Sciatic nerve (tissue), 2 donors: ENCODE data around the gene SRGAP2B. TPM values are rescaled to one million over a fixed set of nuclear protein-coding genes. Genes with fewer than 3 reads are reported as not detected.
A peak's percentile ranks its signal among the peaks of the same experiment; 100 is the strongest.
"Not testable (repeated sequence)": the region's sequence is repeated elsewhere in the genome, so short reads cannot be mapped to it uniquely, and the experiment has no call there.

Experiments used
- ATAC-seq: fragments of 200-7000 bp; cut with Tn5 transposase; one replicate; pipeline ENCODE4 v1.9.1; 2020; ENCODE audit warnings: mild to moderate bottlenecking, moderate library complexity
- DNase-seq: peaks from one replicate; pipeline ENCODE4 v3.0.0-alpha.2; 2020; ENCODE audit warnings: low spot score
- intact Hi-C: fragments of 100-400 bp; cut with DNase I; formaldehyde crosslinking; loops from one replicate; pipeline ENCODE4 v1.14.2; 2022
- total RNA-seq: library from RNA; stranded (reverse); fragmentation: NEBNext Ultra II Directional; extraction: Animal tissue kit (Norgen Biotek cat#: 25700); gene quantifications from one replicate; pipeline ENCODE4 v1.2.1, GENCODE V29; 2021
- donor health status: DM: no; HTN: no; CAD: no.
- donor health status: DM: no; HTN: no; CAD: no.

SRGAP2B gene
- total RNA-seq, 1 donor from 2014 or later: 89.4 TPM

DNA sequence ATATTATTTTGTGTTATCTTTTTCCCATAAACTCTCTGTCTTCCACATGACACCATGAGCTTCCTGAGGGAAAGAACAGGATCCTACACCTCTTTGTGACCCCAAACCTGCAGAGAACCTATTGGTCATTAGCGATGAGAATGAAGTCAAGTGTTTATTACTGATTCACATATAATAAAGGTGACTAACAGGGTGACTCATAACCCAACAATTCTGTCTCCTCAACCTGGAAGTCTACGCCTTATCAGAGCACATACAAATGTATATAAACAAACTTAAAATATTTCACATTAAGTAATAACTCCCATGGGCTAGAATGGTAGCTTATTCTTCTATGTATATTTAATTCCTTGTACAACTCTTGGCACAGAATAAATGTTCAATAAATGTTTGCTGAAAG, 117.3 kb downstream of the SRGAP2B start:
- DNase-seq, ATAC-seq, intact Hi-C loops: not testable (repeated sequence)

DNA sequence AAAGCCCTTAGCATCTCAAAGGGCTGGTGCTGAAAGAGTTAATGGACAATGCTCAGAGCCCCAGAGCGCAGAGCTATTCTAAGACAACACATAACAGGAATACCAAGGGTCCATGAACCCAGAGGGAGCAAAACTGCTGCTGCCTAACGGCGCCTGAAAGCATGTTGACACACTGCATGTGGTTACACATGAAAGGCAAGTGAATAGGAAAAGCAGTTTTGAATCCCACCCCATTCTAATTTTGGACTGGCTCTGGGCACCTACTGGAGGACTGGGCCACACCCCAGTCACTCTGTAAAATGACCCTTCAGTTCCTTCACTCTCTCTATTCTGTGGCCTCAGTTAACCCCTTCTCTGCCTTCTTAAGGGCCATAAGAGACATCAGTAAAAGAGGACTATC, 123.2 kb downstream of the SRGAP2B start:
- ATAC-seq, intact Hi-C loops, DNase-seq: not testable (repeated sequence)

DNA sequence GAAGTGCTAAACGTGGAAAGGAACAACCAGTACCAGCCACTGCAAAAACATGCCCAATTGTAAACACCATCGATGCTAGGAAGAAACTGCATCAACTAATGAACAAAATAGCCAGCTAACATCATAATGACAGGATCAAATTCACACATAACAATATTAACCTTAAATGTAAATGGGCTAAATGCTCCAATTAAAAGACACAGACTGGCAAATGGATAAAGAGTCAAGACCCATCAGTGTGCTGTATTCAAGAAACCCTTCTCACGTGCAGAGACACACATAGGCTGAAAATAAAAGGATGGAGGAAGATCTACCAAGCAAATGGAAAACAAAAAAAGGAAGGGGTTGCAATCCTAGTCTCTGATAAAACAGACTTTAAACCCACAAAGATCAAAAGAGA, 128.6 kb downstream of the SRGAP2B start:
- DNase-seq, ATAC-seq, intact Hi-C loops: not testable (repeated sequence)

DNA sequence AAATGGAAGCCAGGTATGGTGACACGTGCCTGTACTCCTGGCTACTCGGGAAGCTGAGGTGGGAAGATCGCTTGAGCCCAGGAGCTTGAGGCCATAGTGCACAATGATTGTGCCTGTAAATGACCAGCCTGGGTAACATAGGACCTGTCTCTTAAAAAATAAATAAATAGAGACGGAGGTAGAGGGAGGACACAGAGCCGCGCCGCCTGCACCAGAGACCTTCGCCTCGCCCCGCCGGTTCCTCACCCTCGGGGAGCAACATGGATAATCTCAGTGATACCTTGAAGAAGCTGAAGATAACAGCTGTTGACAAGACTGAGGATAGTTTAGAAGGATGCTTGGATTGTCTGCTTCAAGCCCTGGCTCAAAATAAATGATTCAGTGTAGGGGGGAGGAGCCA, 130.4 kb downstream of the SRGAP2B start:
- DNase-seq, intact Hi-C loops, ATAC-seq: not testable (repeated sequence)

DNA sequence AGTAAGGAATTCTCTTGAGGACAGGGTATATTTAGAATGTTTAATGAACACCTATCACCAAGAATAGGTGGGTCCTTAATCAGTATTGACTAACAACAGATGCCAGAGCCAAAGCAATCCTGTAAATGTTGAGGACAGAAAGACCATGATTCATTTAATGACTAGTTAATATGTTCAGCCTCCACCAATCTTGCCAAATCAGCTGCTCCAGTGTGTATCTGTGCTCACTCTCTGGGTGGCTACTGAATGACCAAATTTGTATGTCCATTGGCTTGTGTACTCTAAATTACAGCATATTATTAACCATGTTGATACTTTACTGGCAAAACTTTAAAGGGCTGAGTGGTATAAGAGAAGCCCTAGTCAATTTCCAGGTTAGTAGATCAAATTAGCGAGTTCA, 130.9 kb downstream of the SRGAP2B start:
- ATAC-seq, intact Hi-C loops, DNase-seq: not testable (repeated sequence)

DNA sequence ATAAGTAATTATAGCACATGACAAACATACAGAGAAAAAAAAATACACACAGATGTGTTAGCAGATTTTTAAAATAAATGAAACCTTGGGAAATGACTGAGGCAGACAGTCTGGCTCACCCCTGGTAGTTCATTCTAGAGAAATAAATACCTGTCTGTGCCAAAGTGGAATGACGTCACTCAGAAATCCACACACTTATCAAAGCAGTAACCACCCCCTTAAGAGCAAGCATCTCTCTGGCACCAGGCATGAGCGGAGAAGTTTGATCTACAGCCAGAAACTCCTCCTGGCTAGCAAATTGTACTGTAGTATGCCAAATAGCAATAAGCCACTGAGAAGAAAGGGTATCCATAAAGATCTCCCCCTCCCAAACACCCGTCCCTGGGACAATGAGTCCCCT, 131.6 kb downstream of the SRGAP2B start:
- intact Hi-C loops, ATAC-seq, DNase-seq: not testable (repeated sequence)

DNA sequence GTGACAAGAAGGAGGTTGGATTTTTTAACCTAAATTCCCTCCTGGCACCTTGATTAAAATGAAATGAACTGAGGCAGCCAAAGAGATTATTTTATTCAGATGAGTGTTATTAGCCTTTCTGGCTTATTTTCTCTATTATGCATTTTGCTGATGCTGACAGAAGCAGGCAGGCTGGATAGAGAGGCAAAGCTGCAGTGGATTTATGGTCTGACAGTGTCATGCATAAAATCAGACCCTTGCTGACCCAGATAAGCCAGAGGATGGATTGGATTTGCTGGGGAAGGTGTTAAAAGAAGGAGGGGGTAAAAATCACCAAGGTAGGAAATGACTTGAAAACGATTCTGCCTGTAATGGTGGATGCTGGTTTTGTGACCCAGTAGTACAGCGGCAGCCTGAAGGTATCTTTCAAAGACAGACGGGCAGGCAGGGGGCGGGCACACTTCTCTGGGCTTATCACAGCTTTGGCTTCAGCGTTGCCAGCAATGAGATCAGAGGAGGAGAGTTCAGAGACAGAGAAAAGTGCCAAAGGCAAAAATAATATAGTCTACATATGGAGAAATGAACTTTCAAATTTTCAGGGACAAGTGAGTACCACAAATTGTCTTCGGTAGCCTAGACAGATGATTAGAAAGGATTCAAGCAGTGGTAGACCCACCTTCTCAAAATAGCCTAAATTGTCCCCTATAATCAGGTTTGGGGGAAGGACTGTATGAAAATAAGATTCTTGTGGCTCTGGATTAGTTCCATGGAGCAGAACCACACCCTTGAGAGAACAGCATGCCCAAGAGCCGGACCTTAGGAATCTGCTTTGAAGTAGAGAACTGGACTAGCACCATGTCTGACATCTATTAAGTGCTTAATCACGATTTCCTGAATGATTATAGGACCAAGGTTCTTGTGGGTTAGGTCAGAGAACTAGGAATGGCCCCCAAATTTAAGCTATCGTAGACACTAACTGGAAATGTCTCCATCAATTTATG, 133.2 kb downstream of the SRGAP2B start:
- ATAC-seq, intact Hi-C loops, DNase-seq: not testable (repeated sequence)

DNA sequence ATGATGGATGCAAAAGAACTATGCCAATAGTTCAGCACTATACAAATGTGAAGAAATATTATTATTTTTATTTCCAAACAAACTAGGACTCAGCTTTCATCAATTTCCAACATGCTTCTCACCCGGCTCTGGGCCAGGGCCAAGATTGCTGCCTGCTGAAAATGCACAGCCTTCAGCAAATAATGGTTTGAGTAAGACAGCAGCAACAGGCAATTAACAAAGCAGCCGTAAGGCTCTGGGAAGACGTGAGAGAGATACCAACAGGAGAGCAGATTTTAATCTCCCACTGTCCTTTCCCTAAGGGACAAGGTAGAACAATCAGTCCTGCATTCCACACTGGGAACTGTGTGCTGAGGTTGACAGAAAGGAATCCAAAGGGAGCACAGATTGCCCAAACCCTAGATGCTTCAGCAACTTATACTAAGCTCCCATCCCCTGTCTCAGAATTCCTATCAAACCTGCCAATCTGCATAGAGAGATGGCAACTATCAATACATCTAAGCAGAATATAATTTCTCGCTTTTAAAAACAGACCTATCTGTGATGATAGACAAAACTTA, 134.1 kb downstream of the SRGAP2B start:
- intact Hi-C loops, DNase-seq, ATAC-seq: not testable (repeated sequence)

DNA sequence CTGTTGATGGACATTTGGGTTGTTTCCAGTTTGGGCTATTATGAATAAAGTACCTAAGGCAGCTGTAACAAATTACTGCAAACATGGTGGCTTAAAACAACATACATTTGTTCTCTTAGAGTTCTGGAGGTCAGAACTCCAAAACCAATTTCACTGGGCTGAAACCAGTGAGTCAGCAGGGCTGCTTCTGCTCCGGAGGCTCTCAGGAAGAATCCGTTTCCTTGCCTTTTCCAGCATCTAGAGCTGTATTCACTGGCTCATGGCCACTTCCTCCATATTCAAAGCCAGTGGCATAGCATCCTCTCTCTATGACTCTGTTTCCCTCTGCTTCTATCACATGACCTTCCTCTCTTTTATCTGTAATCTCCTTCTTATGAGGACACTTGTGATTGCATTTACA, 146.7 kb downstream of the SRGAP2B start:
- ATAC-seq, intact Hi-C loops, DNase-seq: not testable (repeated sequence)

DNA sequence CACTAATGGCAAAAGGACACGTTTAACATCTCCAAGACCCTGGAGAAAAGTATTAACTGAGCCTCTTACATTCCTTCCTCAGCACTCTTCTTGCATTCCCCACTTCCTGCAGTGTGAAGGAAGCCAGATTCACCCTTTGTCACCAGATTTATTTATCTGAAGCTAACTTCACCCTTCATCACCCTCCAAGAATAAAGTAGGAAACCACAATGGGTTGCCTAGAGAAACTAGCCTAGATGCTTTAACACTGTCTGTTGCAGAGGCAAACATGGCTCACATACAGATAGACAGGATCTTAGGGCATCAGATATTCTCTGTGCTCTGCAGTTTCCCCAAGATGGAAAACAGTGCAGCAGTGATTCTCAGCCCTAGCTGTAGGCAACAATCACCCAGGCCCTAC, 147.6 kb downstream of the SRGAP2B start:
- ATAC-seq, intact Hi-C loops, DNase-seq: not testable (repeated sequence)

DNA sequence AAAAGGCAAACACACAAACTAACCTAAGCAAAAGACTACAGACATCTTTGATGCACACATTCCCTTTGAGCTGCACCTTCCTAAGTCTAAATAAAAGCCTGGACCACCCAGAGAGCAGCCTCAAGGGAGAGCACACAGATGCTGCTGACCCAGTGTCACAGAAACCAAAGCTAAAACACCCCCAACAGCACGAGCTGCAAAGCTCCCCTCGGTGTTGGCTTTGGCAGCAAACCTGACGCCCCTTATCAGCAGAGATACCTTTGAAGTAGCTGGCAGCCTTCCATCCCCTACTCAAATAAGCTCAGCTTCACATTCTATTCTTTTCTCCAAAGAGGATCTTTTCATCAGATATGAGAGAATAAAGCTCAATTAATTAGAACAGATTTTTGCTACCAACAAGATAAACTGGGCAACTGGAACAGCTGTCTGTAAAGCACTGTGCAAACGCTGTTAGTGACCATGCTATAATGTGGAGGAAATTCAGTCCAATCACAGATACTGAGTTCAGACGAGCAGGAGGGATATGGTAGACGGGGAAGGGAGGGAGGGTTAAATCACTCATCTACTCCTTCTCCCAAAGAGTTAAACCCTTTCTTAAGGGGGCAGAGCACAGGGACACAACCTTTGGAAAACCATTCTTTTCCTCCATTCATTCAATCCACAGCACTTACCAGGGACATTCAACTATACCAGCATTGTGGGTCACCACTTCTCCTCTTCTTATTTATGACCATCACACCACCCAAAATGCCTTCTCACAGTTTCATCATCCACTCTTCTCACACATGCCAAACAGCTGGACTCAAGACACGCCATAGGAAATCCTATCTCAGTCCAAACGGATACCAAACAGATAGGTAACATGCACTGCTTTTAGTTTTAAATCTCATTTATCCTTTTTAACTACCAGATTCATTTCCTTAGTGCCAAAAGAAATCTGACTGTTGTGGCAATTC, 148.3 kb downstream of the SRGAP2B start:
- ATAC-seq, intact Hi-C loops, DNase-seq: not testable (repeated sequence)

DNA sequence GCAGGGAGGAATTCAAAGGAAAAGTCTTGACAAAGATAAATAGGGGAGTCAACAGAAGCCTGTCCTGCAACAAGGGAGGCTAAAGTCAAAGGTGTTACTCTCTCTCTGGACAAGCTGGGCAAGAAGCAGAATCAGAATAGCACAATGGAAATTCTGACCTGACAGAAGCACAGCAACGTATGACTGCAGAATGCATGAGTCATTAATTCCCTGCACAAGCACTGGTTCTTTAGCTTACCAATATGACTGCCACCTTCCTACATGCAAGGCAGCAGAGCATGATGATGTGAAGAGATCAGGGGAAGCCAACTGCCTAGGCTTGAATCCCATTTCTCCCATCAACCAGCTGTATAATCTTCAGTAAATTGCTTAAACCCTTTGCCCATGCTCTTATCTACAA, 153.4 kb downstream of the SRGAP2B start:
- ATAC-seq, intact Hi-C loops, DNase-seq: not testable (repeated sequence)

DNA sequence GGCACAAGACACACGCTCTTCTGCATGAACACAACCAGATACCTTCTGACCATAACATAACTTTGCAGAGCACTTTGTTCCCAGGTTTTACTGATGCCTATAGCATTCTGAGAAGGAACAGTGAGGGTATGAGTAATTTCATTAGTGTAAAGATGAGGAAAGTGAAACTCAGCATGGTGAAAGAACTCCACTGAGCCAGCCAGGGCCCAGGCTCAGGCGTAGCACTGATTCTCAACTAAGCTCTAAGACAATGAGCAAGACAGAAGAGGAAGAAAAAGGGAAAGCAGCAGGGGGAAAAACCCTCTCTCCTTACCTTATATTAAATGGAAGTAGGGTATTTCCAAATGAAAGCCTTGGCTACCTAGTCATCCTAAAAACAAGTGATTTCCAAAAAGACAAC, 155.1 kb downstream of the SRGAP2B start:
- ATAC-seq, intact Hi-C loops, DNase-seq: not testable (repeated sequence)

DNA sequence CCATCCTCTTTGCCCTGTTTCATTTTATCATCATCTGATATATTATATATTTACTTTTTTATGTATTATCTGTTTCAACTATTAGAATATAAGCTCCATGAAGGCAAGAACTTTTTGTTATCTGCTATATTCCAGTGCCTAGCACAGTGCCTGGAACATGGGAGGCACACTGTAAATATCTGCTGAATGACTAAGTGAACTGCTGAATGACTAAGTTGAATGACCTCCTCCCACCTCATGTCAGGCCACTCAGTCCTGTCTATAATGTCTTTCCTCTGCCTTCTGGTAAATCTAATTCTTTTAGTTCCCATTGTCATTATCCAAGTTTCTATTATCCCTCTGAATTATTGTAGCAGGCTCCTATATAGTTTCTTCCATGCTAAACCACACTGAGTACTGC, 156.5 kb downstream of the SRGAP2B start:
- ATAC-seq, intact Hi-C loops, DNase-seq: not testable (repeated sequence)

DNA sequence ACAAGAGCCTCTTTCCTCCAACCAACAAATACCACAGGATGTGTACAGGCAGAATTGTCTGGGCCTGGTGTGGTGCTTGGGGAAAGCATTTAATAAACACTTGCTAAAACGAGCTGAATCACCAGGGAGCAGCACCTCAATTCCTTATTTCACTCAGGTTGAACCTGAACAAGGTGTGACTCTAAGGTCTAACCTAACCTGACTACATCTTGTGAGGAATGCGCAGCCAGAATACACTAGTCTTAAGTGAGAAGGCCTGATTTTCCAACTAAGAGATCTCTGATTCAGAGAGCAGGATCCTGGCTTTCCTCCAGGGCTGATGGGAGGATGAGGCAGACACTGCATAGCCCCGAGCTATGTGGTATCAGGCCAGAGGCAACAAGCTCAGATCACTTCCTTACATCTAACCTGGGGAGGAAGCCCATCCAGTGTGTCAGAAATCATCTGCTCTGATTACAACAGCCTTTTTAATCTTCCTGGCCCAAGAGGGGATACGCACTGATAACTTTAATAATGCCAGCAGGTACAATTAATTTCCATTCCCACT, 158.9 kb downstream of the SRGAP2B start:
- intact Hi-C loops, DNase-seq, ATAC-seq: not testable (repeated sequence)

DNA sequence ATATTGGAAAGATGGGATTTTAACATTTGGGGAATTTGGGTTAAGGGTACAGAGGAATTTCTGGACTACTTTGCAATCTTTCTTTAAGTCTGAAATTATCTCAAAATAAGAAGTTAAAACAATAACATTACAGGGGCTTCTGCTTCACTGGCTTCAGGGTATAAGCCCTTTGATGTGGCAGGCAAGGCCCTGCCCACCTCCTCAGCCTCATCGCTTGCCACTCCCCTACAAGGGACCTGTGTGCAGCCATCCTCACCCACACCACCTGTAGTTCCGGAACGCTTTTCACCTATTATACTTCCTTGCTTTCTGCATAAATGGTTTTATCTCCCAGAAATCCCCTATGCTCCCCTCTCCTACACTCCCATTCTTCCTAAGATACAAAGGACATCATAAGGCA, 159.8 kb downstream of the SRGAP2B start:
- intact Hi-C loops: not testable (repeated sequence)

DNA sequence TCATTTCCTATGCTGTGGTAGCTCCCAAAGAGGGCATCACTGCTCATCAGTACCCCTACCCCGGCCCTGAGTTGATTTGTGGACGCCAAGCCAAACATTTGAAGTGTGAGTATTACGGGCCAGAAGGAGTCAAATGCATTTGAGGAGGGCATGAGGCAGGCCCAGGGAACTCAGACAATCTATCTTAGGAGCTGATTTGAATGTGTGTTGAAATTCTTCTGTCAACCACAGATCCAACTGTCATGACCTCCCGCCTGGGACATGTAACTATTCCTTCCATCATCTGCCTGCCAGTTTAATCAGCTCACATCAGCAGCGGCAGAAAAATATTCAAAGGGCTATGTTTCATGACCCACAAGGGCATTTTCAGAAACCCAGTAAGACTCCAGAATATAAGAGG, 162.1 kb downstream of the SRGAP2B start:
- intact Hi-C loops, DNase-seq: not testable (repeated sequence)
- ATAC-seq: peak; percentile 46

More for the DNA sequence above, 159.8 kb downstream of the SRGAP2B start:
- not testable (repeated sequence) for DNase-seq, ATAC-seq

DNA sequence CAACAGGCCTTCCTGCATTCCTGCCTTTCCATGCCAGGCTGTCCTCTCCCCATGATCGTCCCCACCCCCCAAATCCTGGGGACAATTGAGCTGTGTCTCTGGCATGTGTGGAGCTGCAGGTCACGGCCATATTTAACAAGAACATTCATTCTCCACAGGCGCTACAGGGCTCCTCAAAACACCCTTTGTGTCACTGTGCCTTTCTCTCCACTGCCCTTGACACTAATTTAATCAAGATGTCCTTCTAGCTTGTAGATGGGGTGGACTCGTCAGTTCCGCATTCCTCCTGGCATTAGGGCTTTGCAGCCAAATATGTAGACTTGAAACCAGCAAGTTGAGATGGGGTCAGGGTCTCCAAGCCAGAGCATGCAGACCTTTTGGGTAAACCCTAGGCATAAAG, 163.0 kb downstream of the SRGAP2B start:
- intact Hi-C loops, ATAC-seq: not testable (repeated sequence)

More for the DNA sequence above, 163.0 kb downstream of the SRGAP2B start:
- not testable (repeated sequence) for DNase-seq
